GM23338 (cell line): Measurements from ENCODE around the gene HMCES. TPM values are rescaled to one million over a fixed set of nuclear protein-coding genes. Genes with fewer than 3 reads are reported as not detected.

Experiments used
- ATAC-seq: fragments of 200-7000 bp; cut with Tn5 transposase; 3 replicates; pipeline ENCODE4 v1.9.1; 2020
- DNase-seq: peaks from one replicate; pipeline ENCODE4 v3.0.0-alpha.2; 2015; ENCODE audit warnings: low spot score
- H2AFZ ChIP-seq: fragments of 200-600 bp; sonication (generic); 2 replicates; pipeline ENCODE4 v1.8.0; 2016; ENCODE audit warnings: antibody characterized with exemption, mild to moderate bottlenecking, moderate library complexity
- H3F3A ChIP-seq: fragments of 200-600 bp; sonication (generic); replicated peaks from 2 replicates; pipeline ENCODE4 v1.8.0; 2017; ENCODE audit warnings: antibody characterized with exemption, mixed run types, low read depth
- H3K27ac ChIP-seq: fragments of 200-600 bp; sonication (generic); 2 replicates; pipeline ENCODE4 v1.6.1; 2016; ENCODE audit warnings: low read depth
- H3K27me3 ChIP-seq: fragments of 200-600 bp; sonication (generic); 2 replicates; pipeline ENCODE4 v1.8.0; 2016; ENCODE audit warnings: mild to moderate bottlenecking, mixed run types, moderate library complexity; ENCODE audit not compliant: insufficient read depth
- H3K36me3 ChIP-seq: fragments of 200-600 bp; sonication (generic); 2 replicates; pipeline ENCODE4 v1.8.0; 2016; ENCODE audit warnings: mild to moderate bottlenecking; ENCODE audit not compliant: insufficient read depth
- H3K4me1 ChIP-seq: fragments of 200-600 bp; sonication (generic); 2 replicates; pipeline ENCODE4 v1.8.0; 2016; ENCODE audit warnings: mild to moderate bottlenecking, moderate library complexity; ENCODE audit not compliant: insufficient read depth
- H3K4me2 ChIP-seq: fragments of 200-600 bp; sonication (generic); 2 replicates; pipeline ENCODE4 v1.7.1; 2017; ENCODE audit warnings: mixed run types
- H3K4me3 ChIP-seq: fragments of 200-600 bp; sonication (generic); 2 replicates; pipeline ENCODE4 v1.6.1; 2016; ENCODE audit warnings: mixed run types
- H3K79me2 ChIP-seq: fragments of 200-600 bp; sonication (generic); replicated peaks from 2 replicates; pipeline ENCODE4 v1.8.0; 2017; ENCODE audit warnings: mild to moderate bottlenecking; ENCODE audit not compliant: insufficient read depth
- H3K9me2 ChIP-seq: fragments of 200-600 bp; sonication (generic); 2 replicates; pipeline ENCODE4 v1.8.0; 2017; ENCODE audit not compliant: insufficient read depth
- H4K20me1 ChIP-seq: fragments of 200-600 bp; sonication (generic); replicated peaks from 2 replicates; pipeline ENCODE4 v1.8.0; 2017; ENCODE audit warnings: mild to moderate bottlenecking; ENCODE audit not compliant: insufficient read depth
- H3K27ac Mint-ChIP-seq: 2 replicates; pipeline ENCODE4 v1.8.0; 2020; ENCODE audit warnings: inconsistent platforms, mild to moderate bottlenecking, moderate library complexity, mixed read lengths
- H3K27me3 Mint-ChIP-seq: 3 replicates; pipeline ENCODE4 v1.8.0; 2022; ENCODE audit warnings: low read depth, mild to moderate bottlenecking, moderate library complexity, mixed read lengths, inconsistent platforms; ENCODE audit not compliant: insufficient read depth, poor library complexity
- H3K36me3 Mint-ChIP-seq: 3 replicates; pipeline ENCODE4 v1.8.0; 2021; ENCODE audit warnings: low read depth, mild to moderate bottlenecking, inconsistent platforms, moderate library complexity, mixed read lengths
- H3K4me1 Mint-ChIP-seq: 3 replicates; pipeline ENCODE4 v1.8.0; 2020; ENCODE audit warnings: mild to moderate bottlenecking, inconsistent platforms, mixed read lengths
- H3K4me3 Mint-ChIP-seq: 3 replicates; pipeline ENCODE4 v1.8.0; 2021; ENCODE audit warnings: moderate library complexity, mild to moderate bottlenecking, inconsistent platforms, mixed read lengths
- H3K9me3 Mint-ChIP-seq: 3 replicates; pipeline ENCODE4 v1.8.0; 2020; ENCODE audit warnings: moderate library complexity, mild to moderate bottlenecking, inconsistent platforms, mixed read lengths
- CREB1 ChIP-seq: fragments of 250-450 bp; sonication (Bioruptor Pico); IDR thresholded peaks from 2 replicates; pipeline ENCODE4 v1.5.0; 2020; ENCODE audit warnings: low read depth, mild to moderate bottlenecking, moderate library complexity
- EZH2 ChIP-seq: fragments of 200-600 bp; sonication (generic); IDR thresholded peaks from one replicate; pipeline ENCODE4 v1.8.0; 2017; ENCODE audit warnings: antibody characterized with exemption, mild to moderate bottlenecking, low read depth; ENCODE audit not compliant: unreplicated experiment
- EZH2phosphoT487 ChIP-seq: fragments of 200-600 bp; sonication (generic); IDR thresholded peaks from one replicate; pipeline ENCODE4 v1.8.1; 2018; ENCODE audit warnings: antibody characterized with exemption; ENCODE audit not compliant: unreplicated experiment
- JUNB ChIP-seq: IDR thresholded peaks from one replicate; pipeline ENCODE4 v1.6.1; 2016; ENCODE audit warnings: antibody characterized with exemption; ENCODE audit not compliant: unreplicated experiment
- POLR2AphosphoS5 ChIP-seq: IDR thresholded peaks from 2 replicates; pipeline ENCODE4 v1.6.1; 2016; ENCODE audit warnings: antibody characterized with exemption, low read depth
- polyA plus RNA-seq: library from polyadenylated mRNA; unstranded; fragments of >200 nt; fragmentation: Nextera tagmentation; extraction: Ambion mirVana; gene quantifications from 2 replicates; pipeline ENCODE4 v1.2.1, GENCODE V29; 2016
- total RNA-seq: library from RNA; depleted of rRNA; stranded (reverse); fragments of >200 nt; shearing (Covaris generic); gene quantifications from 2 replicates; pipeline ENCODE4 v1.2.3, GENCODE V29; 2014
- TF ChIP-seq, protein P1 (sequence below), 2 experiments: fragments of 200-600 bp in 1 of 2; sonication (generic) in 1 of 2; conservative IDR thresholded peaks; 2 replicates each; pipeline versions ENCODE4 v1.5.1 to v1.6.1; 2016 to 2017; ENCODE audit warnings: antibody characterized with exemption in 2 of 2, low read depth in 2 of 2, mild to moderate bottlenecking in 2 of 2, moderate library complexity in 1 of 2
- TF ChIP-seq, protein P2 (sequence below): IDR thresholded peaks from 2 replicates; pipeline ENCODE4 v1.6.1; 2016; ENCODE audit warnings: antibody characterized with exemption
- TF ChIP-seq, protein P3 (sequence below): IDR thresholded peaks from one replicate; pipeline ENCODE4 v1.6.1; 2018; ENCODE audit warnings: antibody characterized with exemption; ENCODE audit not compliant: unreplicated experiment

The HMCES gene
- total and polyA plus RNA-seq, 2 experiments from 2014 or later, result 36.5 to 44.5 TPM

DNA sequence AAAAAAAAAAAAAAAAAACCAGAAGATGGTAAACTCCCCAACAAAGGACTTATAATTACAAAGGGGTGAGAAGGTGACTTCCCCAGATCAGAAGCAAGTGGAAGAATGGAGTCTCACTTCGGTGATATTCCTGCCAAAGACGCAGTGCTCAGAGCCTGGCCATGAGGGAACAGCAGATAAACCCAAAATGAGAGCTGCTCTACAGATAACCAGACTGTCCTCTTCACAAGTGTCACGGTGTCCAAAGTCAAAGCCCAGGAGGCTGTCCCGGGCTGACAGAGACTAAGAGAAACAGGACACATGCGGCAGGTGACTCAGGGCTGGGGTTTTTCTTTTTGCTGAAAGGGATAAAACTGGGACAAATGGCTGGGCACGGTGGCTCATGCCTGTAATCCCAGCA lies 48.8 kb downstream of the HMCES start:
- H3K4me3 Mint-ChIP-seq, result no peak overlapping the region
- peaks cover 8% of the 10 kb centered on the region for H3K27me3 Mint-ChIP-seq
- H3K4me1 Mint-ChIP-seq, result no peaks in the 10 kb centered on the region
- Histone ChIP-seq H3K4me1 (no peaks in the 10 kb centered on the region), H3K27me3 (no peaks in the 10 kb centered on the region), H3K4me3 (no peak overlapping the region), H4K20me1 (no peaks in the 10 kb centered on the region; the same call in 1 of the 2 replicates), H3K36me3 (no peaks in the 10 kb centered on the region), H3K79me2 (no peaks in the 10 kb centered on the region), H3F3A (no peaks in the 10 kb centered on the region), H3K27ac (no peak overlapping the region), H3K9me2 (no peaks in the 10 kb centered on the region), H3K4me2 (no peak overlapping the region), H2AFZ (no peak overlapping the region)
- H3K27ac Mint-ChIP-seq, result no peak overlapping the region
- no peak for ATAC-seq
- DNase-seq, result no peak
- no peaks in the 10 kb centered on the region; the same call in 1 of the 3 replicates for H3K9me3 Mint-ChIP-seq
- H3K36me3 Mint-ChIP-seq, result peaks cover 3% of the 10 kb centered on the region; the same call in 1 of the 3 replicates
- TF ChIP-seq, protein P1, sequence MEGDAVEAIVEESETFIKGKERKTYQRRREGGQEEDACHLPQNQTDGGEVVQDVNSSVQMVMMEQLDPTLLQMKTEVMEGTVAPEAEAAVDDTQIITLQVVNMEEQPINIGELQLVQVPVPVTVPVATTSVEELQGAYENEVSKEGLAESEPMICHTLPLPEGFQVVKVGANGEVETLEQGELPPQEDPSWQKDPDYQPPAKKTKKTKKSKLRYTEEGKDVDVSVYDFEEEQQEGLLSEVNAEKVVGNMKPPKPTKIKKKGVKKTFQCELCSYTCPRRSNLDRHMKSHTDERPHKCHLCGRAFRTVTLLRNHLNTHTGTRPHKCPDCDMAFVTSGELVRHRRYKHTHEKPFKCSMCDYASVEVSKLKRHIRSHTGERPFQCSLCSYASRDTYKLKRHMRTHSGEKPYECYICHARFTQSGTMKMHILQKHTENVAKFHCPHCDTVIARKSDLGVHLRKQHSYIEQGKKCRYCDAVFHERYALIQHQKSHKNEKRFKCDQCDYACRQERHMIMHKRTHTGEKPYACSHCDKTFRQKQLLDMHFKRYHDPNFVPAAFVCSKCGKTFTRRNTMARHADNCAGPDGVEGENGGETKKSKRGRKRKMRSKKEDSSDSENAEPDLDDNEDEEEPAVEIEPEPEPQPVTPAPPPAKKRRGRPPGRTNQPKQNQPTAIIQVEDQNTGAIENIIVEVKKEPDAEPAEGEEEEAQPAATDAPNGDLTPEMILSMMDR (conservative IDR thresholded peaks at IDR 0.05; ENCODE audit: low read depth in 2 of 2), result no peak

DNA sequence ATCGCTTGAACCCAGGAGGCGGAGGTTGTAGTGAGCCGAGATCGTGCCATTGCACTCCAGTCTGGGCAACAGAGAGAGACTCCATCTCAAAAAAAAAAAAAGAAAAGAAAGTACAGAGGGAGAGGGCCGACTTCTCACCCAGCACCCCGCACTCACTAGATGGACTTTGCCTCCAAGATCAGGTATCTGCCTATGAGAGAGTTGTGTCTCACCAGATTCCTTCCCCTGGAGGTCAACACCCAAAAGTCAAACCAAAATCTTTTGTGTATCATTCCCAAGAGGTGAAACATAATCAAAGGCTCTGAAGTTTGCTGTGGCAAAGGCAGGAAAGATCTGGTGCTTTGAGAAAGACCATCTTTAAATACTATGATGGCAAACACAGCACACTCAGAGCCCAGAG lies 51.2 kb downstream of the HMCES start:
- no peaks in the 10 kb centered on the region; the same call in 1 of the 2 replicates for H4K20me1 ChIP-seq
- no peak for ATAC-seq
- DNase-seq, result no peak
- no peaks in the 10 kb centered on the region for H3K9me2 ChIP-seq
- H3K4me1 ChIP-seq, result no peaks in the 10 kb centered on the region
- TF ChIP-seq, protein P1 (conservative IDR thresholded peaks at IDR 0.05; ENCODE audit: low read depth in 2 of 2), result no peak
- TF ChIP-seq EZH2phosphoT487 (no peak), JUNB (no peak), EZH2 (no peak), POLR2AphosphoS5 (no peak), CREB1 (CRISPR knock-in tag) (no peak)
- TF ChIP-seq, protein P2, sequence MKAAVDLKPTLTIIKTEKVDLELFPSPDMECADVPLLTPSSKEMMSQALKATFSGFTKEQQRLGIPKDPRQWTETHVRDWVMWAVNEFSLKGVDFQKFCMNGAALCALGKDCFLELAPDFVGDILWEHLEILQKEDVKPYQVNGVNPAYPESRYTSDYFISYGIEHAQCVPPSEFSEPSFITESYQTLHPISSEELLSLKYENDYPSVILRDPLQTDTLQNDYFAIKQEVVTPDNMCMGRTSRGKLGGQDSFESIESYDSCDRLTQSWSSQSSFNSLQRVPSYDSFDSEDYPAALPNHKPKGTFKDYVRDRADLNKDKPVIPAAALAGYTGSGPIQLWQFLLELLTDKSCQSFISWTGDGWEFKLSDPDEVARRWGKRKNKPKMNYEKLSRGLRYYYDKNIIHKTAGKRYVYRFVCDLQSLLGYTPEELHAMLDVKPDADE, result no peak
- TF ChIP-seq, protein P3, sequence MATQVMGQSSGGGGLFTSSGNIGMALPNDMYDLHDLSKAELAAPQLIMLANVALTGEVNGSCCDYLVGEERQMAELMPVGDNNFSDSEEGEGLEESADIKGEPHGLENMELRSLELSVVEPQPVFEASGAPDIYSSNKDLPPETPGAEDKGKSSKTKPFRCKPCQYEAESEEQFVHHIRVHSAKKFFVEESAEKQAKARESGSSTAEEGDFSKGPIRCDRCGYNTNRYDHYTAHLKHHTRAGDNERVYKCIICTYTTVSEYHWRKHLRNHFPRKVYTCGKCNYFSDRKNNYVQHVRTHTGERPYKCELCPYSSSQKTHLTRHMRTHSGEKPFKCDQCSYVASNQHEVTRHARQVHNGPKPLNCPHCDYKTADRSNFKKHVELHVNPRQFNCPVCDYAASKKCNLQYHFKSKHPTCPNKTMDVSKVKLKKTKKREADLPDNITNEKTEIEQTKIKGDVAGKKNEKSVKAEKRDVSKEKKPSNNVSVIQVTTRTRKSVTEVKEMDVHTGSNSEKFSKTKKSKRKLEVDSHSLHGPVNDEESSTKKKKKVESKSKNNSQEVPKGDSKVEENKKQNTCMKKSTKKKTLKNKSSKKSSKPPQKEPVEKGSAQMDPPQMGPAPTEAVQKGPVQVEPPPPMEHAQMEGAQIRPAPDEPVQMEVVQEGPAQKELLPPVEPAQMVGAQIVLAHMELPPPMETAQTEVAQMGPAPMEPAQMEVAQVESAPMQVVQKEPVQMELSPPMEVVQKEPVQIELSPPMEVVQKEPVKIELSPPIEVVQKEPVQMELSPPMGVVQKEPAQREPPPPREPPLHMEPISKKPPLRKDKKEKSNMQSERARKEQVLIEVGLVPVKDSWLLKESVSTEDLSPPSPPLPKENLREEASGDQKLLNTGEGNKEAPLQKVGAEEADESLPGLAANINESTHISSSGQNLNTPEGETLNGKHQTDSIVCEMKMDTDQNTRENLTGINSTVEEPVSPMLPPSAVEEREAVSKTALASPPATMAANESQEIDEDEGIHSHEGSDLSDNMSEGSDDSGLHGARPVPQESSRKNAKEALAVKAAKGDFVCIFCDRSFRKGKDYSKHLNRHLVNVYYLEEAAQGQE, result no peak
- Mint-ChIP-seq H3K27ac (no peak overlapping the region), H3K36me3 (no peaks in the 10 kb centered on the region), H3K9me3 (no peaks in the 10 kb centered on the region; the same call in 1 of the 3 replicates), H3K4me3 (no peak overlapping the region), H3K4me1 (no peaks in the 10 kb centered on the region), H3K27me3 (peaks cover 4% of the 10 kb centered on the region)
- H3F3A ChIP-seq, result no peaks in the 10 kb centered on the region
- H3K27ac ChIP-seq, result no peak overlapping the region
- no peaks in the 10 kb centered on the region for H3K79me2 ChIP-seq
- H2AFZ ChIP-seq, result no peak overlapping the region
- H3K4me3 ChIP-seq, result no peak overlapping the region
- H3K4me2 ChIP-seq, result no peak overlapping the region
- H3K36me3 ChIP-seq, result no peaks in the 10 kb centered on the region
- no peaks in the 10 kb centered on the region for H3K27me3 ChIP-seq
